GM12878 (cell line): ENCODE measurements around the gene ART1. TPM values are rescaled to one million over a fixed set of nuclear protein-coding genes. Genes with fewer than 3 reads are reported as not detected.

ENCODE experiments used
- ATAC-seq: fragments of 200-7000 bp; cut with Tn5 transposase; 3 replicates; pipeline ENCODE4 v1.9.1; 2020; ENCODE audit warnings: mild to moderate bottlenecking, moderate library complexity
- BruUV-seq: library from RNA; stranded (reverse); fragments of 400-500 nt; replicated peaks from 2 replicates; lab custom pipeline; 2021; lab: Mats Ljungman, UMichigan
- CTCF ChIA-PET: fragments of 300-600 bp; sonication (Branson Sonifier 250); formaldehyde crosslinking; extraction: SDS; loops from one replicate; lab custom pipeline; 2021; ENCODE audit warnings: inconsistent platforms; lab: Yijun Ruan, JAX
- POLR2A ChIA-PET: fragments of 350-600 bp; formaldehyde crosslinking; extraction: SDS; loops from one replicate; lab custom pipeline; 2021; ENCODE audit warnings: inconsistent platforms; lab: Charles Lee
- RAD21 ChIA-PET: fragments of 300-600 bp; sonication (Branson Sonifier 250); formaldehyde crosslinking; loops from one replicate; lab custom pipeline; 2023; ENCODE audit warnings: antibody characterized with exemption; ENCODE audit not compliant: unreplicated experiment; lab: Charles Lee
- SMC1A ChIA-PET: fragments of 300-600 bp; sonication (Branson Sonifier 250); formaldehyde crosslinking; loops from one replicate; lab custom pipeline; 2023; ENCODE audit not compliant: unreplicated experiment, uncharacterized antibody; lab: Charles Lee
- DNase-seq: peaks from one replicate; pipeline ENCODE4 v3.0.0-alpha.2; 2011; ENCODE audit warnings: low read depth, low spot score
- FAIRE-seq: peaks from 3 replicates; lab custom pipeline; 2011; peaks lifted over from hg19 to GRCh38; lab: Jason Lieb, UNC
- H2AFZ ChIP-seq: 2 replicates; pipeline ENCODE4 v1.6.0; 2011; ENCODE audit warnings: low read depth, low read length, control low read depth; ENCODE audit not compliant: control insufficient read depth
- H3K27ac ChIP-seq: 2 replicates; pipeline ENCODE4 v1.5.1; 2011; ENCODE audit warnings: control low read depth; ENCODE audit not compliant: control insufficient read depth, insufficient read depth
- H3K27me3 ChIP-seq, 2 experiments: replicated peaks in 1 of 2; 2 replicates each; pipeline versions ENCODE4 v1.6.0 to v1.6.1; 2011; ENCODE audit warnings: low read length in 1 of 2; ENCODE audit not compliant: control insufficient read depth in 2 of 2, insufficient read depth in 2 of 2
- H3K36me3 ChIP-seq, 2 experiments: 2 replicates each; pipeline ENCODE4 v1.5.1; 2011; ENCODE audit warnings: low read length in 1 of 2; ENCODE audit not compliant: control insufficient read depth in 2 of 2, insufficient read depth in 2 of 2
- H3K4me1 ChIP-seq: 2 replicates; pipeline ENCODE4 v1.6.1; 2011; ENCODE audit warnings: mild to moderate bottlenecking, low read length, moderate library complexity, mixed read lengths; ENCODE audit not compliant: control insufficient read depth, insufficient read depth
- H3K4me2 ChIP-seq: 2 replicates; pipeline ENCODE4 v1.6.0; 2011; ENCODE audit warnings: control low read depth; ENCODE audit not compliant: control insufficient read depth, insufficient read depth
- H3K4me3 ChIP-seq: fragments of 200-600 bp; sonication (generic); 2 replicates; pipeline ENCODE4 v1.5.1; 2016
- H3K79me2 ChIP-seq: 2 replicates; pipeline ENCODE4 v1.6.0; 2011; ENCODE audit warnings: low read length; ENCODE audit not compliant: control insufficient read depth, insufficient read depth
- H3K9ac ChIP-seq: 2 replicates; pipeline ENCODE4 v1.8.0; 2011; ENCODE audit warnings: low read length, control low read depth, mixed read lengths; ENCODE audit not compliant: control insufficient read depth, insufficient read depth
- H3K9me3 ChIP-seq: replicated peaks from 3 replicates; pipeline ENCODE4 v1.5.1; 2011; ENCODE audit warnings: mild to moderate bottlenecking, low read length; ENCODE audit not compliant: control insufficient read depth, insufficient read depth
- H4K20me1 ChIP-seq: 2 replicates; pipeline ENCODE4 v1.6.0; 2011; ENCODE audit not compliant: control insufficient read depth, insufficient read depth
- BMI1 ChIP-seq: fragments of 450-650 bp; IDR thresholded peaks from 2 replicates; pipeline ENCODE4 v1.6.1; 2016; ENCODE audit warnings: mild to moderate bottlenecking, moderate library complexity, borderline replicate concordance
- CHD1 ChIP-seq: IDR thresholded peaks from 2 replicates; pipeline ENCODE4 v1.6.1; 2012; ENCODE audit warnings: low read depth, low read length, improper control_type of control experiment
- CHD4 ChIP-seq: fragments of 200-600 bp; sonication (generic); IDR thresholded peaks from 2 replicates; pipeline ENCODE4 v1.6.1; 2016; ENCODE audit warnings: mild to moderate bottlenecking
- IKZF1 ChIP-seq: fragments of 450-650 bp; conservative IDR thresholded peaks from 2 replicates; pipeline ENCODE4 v1.6.1; 2017; ENCODE audit warnings: antibody characterized with exemption, mild to moderate bottlenecking
- KDM1A ChIP-seq: fragments of 200-600 bp; sonication (generic); IDR thresholded peaks from 2 replicates; pipeline ENCODE4 v1.6.1; 2016; ENCODE audit warnings: borderline replicate concordance
- PAX5 ChIP-seq: IDR thresholded peaks from 2 replicates; pipeline ENCODE4 v1.6.1; 2011; ENCODE audit warnings: low read depth, low read length, borderline replicate concordance
- YY1 ChIP-seq: IDR thresholded peaks from 2 replicates; pipeline ENCODE4 v1.6.1; 2011; ENCODE audit warnings: low read depth, mild to moderate bottlenecking, low read length
- ZBED1 ChIP-seq: IDR thresholded peaks from 2 replicates; pipeline ENCODE4 v1.6.1; 2016; ENCODE audit warnings: borderline replicate concordance
- ZNF217 ChIP-seq: fragments of 450-650 bp; IDR thresholded peaks from 2 replicates; pipeline ENCODE4 v1.6.1; 2017; ENCODE audit warnings: antibody characterized with exemption, mild to moderate bottlenecking
- WGBS: methylation state at CpG from one replicate; pipeline ENCODE4 v1.1.6; 2016; ENCODE audit warnings: low lambda C conversion rate; ENCODE audit not compliant: insufficient replicate concordance, insufficient coverage; ENCODE audit errors: missing lambda C conversion rate; 5-methylcytosine and 5-hydroxymethylcytosine counted together
- in situ Hi-C: fragments of 300-500 bp; cut with MboI; formaldehyde crosslinking; loops from 9 replicates; pipeline ENCODE4 v1.14.3; 2018; ENCODE audit warnings: mixed read lengths
- intact Hi-C: fragments of 100-400 bp; cut with micrococcal nuclease; formaldehyde crosslinking; loops from one replicate; pipeline ENCODE4 v1.14.2; 2022; ENCODE audit not compliant: unreplicated experiment
- polyA plus RNA-seq, 11 experiments: library from polyadenylated mRNA; depleted of rRNA in 4 of 11; unstranded in 6 of 11; stranded (reverse) in 5 of 11; fragments of >200 nt; fragmentation: Nextera tagmentation in 4 of 11; fragmentation: Illumina TruSeq in 1 of 11; extraction: Ambion mirVana in 4 of 11; extraction: Trizol in 1 of 11; gene quantifications; 1 replicate in 1 of 11; 2 replicates in 10 of 11; pipeline versions ENCODE4 v1.2.1 to v1.2.3, GENCODE V29; 2011 to 2016; ENCODE audit warnings: inconsistent platforms in 2 of 11, missing spikeins in 2 of 11, low read depth in 1 of 11
- total RNA-seq, 4 experiments: library from RNA; depleted of rRNA in 3 of 4; stranded (reverse); fragments of >200 nt in 3 of 4; fragmentation: Illumina TruSeq in 1 of 4; extraction: Trizol in 1 of 4; gene quantifications; 2 replicates each; pipeline versions ENCODE4 v1.2.1 to v1.2.3, GENCODE V29; 2013 to 2021
- TF ChIP-seq, protein P1 (sequence below): fragments of 450-650 bp; IDR thresholded peaks from 2 replicates; pipeline ENCODE4 v1.6.1; 2017; ENCODE audit warnings: borderline replicate concordance
- TF ChIP-seq, protein P2 (sequence below), 3 experiments: IDR thresholded peaks in 2 of 3; conservative IDR thresholded peaks in 1 of 3; 2 replicates each; pipeline ENCODE4 v1.5.1; 2011; ENCODE audit warnings: low read depth in 3 of 3, low read length in 3 of 3, mild to moderate bottlenecking in 3 of 3, control low read depth in 2 of 3, moderate library complexity in 2 of 3, inconsistent platforms in 1 of 3, mixed read lengths in 1 of 3; ENCODE audit not compliant: control insufficient read depth in 2 of 3, insufficient read depth in 1 of 3; ENCODE audit errors: extremely low read depth in 1 of 3
- TF ChIP-seq, protein P3 (sequence below): fragments of 450-650 bp; IDR thresholded peaks from 2 replicates; pipeline ENCODE4 v1.6.1; 2017; ENCODE audit warnings: mild to moderate bottlenecking
- TF ChIP-seq, protein P4 (sequence below): fragments of 450-650 bp; IDR thresholded peaks from 2 replicates; pipeline ENCODE4 v1.6.1; 2017; ENCODE audit warnings: mild to moderate bottlenecking, low read depth, inconsistent platforms; ENCODE audit not compliant: poor library complexity, severe bottlenecking
- TF ChIP-seq, protein P5 (sequence below): IDR thresholded peaks from 2 replicates; pipeline ENCODE4 v1.6.1; 2011; ENCODE audit warnings: low read depth, low read length, improper control_type of control experiment, borderline replicate concordance

Gene ART1
- total and polyA plus RNA-seq, 10 of the 15 experiments (the other 5 are each of a cell fraction or from before 2014, with no cell fraction given): not detected

DNA sequence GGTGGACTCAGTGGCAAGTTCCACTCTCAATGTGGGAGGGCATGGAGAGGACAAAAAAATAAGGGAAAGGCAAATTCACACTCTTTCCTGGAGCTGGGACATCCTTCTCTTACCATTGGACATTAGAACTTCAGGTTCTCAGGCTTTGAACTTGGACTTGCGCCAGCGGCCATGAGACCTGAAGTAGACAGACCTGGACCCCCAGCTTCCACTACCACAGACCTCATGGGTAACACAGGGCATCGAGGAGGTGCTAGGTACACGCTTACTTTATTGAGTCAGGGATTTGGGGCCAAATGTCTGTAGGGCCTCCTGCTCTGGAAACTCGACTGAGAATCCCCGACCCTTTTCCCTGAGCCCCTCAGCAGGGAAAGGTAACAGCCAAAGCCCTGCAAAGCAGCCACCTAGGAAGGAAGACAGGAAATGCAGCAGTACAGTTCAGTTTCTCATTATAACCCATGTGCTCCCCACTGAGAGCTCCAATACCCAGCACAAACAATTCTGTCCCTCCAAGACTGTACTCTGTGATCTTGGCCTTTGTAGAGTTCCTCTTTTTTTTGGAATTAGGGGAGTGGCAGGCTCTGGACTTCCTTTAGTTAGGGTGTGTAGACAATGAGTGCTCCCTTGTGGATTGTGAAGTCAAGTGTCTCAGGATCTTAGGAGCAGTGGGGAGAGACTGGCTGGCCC lies 20.6 kb downstream of the ART1 start (continued):
- TF ChIP-seq, protein P1, sequence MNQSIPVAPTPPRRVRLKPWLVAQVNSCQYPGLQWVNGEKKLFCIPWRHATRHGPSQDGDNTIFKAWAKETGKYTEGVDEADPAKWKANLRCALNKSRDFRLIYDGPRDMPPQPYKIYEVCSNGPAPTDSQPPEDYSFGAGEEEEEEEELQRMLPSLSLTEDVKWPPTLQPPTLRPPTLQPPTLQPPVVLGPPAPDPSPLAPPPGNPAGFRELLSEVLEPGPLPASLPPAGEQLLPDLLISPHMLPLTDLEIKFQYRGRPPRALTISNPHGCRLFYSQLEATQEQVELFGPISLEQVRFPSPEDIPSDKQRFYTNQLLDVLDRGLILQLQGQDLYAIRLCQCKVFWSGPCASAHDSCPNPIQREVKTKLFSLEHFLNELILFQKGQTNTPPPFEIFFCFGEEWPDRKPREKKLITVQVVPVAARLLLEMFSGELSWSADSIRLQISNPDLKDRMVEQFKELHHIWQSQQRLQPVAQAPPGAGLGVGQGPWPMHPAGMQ: no peak
- no peak for TF ChIP-seq YY1
- TF ChIP-seq IKZF1: no peak

DNA sequence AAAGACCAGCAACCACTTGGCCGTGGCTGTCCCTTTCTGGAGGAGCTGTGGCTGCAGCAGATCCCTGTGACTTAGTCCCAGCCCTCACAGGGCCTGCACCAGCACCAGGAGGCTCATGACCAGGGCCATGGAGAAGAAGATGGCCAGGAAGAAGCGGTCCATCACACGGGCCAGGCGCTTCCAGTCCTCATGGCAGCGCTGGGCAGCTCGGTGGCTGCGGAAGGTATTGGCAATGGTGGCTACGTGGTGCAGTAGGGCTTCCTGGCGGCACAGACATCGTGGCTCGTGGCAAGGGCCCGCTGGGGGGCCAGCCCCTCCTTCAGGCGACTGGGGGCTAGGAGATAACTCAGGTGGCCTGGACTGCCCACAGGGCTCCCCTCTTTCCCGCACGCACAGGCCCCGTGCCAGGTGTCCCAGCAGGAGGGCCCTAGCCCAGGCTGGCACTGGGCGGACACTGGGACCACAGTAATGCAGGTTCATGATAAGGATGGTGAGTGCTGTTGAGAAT lies 21.1 kb downstream of the ART1 start:
- H3K4me1 ChIP-seq: no peaks in the 10 kb centered on the region
- no peak overlapping the region for H2AFZ ChIP-seq
- no peak for DNase-seq
- SMC1A ChIA-PET: no interaction called here
- H3K9me3 ChIP-seq: no peaks in the 10 kb centered on the region
- H3K9ac ChIP-seq: no peak overlapping the region
- intact Hi-C loops: no loop called here
- no peaks in the 10 kb centered on the region for H3K27me3 ChIP-seq
- FAIRE-seq: no peak
- BruUV-seq: no TSS peak
- H3K79me2 ChIP-seq: no peaks in the 10 kb centered on the region
- H4K20me1 ChIP-seq: no peaks in the 10 kb centered on the region
- H3K27ac ChIP-seq: no peak overlapping the region
- no peak overlapping the region for H3K4me2 ChIP-seq
- POLR2A ChIA-PET: no interaction called here
- H3K4me3 ChIP-seq: no peak overlapping the region
- no peak for ATAC-seq
- in situ Hi-C loops: no loop called here
- CTCF ChIA-PET: no interaction called here
- RAD21 ChIA-PET: no interaction called here
- WGBS: 90% methylated on average over 16 of the region's 17 CpGs
- H3K36me3 ChIP-seq: peaks cover 4% of the 10 kb centered on the region in 2 experiments; a peak in 3 of 4 replicates
- TF ChIP-seq CHD4 (no peak), ZBED1 (no peak), KDM1A (no peak), ZNF217 (no peak), BMI1 (no peak), PAX5 (no peak), CHD1 (no peak)
- TF ChIP-seq, protein P2, sequence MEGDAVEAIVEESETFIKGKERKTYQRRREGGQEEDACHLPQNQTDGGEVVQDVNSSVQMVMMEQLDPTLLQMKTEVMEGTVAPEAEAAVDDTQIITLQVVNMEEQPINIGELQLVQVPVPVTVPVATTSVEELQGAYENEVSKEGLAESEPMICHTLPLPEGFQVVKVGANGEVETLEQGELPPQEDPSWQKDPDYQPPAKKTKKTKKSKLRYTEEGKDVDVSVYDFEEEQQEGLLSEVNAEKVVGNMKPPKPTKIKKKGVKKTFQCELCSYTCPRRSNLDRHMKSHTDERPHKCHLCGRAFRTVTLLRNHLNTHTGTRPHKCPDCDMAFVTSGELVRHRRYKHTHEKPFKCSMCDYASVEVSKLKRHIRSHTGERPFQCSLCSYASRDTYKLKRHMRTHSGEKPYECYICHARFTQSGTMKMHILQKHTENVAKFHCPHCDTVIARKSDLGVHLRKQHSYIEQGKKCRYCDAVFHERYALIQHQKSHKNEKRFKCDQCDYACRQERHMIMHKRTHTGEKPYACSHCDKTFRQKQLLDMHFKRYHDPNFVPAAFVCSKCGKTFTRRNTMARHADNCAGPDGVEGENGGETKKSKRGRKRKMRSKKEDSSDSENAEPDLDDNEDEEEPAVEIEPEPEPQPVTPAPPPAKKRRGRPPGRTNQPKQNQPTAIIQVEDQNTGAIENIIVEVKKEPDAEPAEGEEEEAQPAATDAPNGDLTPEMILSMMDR (IDR thresholded peaks at IDR 0.05 in 2 of 3, conservative IDR thresholded peaks at IDR 0.05 in 1 of 3; ENCODE audit: control insufficient read depth in 2 of 3, extremely low read depth in 1 of 3, insufficient read depth in 1 of 3, low read depth in 3 of 3, low read length in 3 of 3): no peak
- TF ChIP-seq, protein P3, sequence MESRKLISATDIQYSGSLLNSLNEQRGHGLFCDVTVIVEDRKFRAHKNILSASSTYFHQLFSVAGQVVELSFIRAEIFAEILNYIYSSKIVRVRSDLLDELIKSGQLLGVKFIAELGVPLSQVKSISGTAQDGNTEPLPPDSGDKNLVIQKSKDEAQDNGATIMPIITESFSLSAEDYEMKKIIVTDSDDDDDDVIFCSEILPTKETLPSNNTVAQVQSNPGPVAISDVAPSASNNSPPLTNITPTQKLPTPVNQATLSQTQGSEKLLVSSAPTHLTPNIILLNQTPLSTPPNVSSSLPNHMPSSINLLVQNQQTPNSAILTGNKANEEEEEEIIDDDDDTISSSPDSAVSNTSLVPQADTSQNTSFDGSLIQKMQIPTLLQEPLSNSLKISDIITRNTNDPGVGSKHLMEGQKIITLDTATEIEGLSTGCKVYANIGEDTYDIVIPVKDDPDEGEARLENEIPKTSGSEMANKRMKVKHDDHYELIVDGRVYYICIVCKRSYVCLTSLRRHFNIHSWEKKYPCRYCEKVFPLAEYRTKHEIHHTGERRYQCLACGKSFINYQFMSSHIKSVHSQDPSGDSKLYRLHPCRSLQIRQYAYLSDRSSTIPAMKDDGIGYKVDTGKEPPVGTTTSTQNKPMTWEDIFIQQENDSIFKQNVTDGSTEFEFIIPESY: no peak
- TF ChIP-seq, protein P4, sequence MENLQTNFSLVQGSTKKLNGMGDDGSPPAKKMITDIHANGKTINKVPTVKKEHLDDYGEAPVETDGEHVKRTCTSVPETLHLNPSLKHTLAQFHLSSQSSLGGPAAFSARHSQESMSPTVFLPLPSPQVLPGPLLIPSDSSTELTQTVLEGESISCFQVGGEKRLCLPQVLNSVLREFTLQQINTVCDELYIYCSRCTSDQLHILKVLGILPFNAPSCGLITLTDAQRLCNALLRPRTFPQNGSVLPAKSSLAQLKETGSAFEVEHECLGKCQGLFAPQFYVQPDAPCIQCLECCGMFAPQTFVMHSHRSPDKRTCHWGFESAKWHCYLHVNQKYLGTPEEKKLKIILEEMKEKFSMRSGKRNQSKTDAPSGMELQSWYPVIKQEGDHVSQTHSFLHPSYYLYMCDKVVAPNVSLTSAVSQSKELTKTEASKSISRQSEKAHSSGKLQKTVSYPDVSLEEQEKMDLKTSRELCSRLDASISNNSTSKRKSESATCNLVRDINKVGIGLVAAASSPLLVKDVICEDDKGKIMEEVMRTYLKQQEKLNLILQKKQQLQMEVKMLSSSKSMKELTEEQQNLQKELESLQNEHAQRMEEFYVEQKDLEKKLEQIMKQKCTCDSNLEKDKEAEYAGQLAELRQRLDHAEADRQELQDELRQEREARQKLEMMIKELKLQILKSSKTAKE: no peak
- TF ChIP-seq, protein P5, sequence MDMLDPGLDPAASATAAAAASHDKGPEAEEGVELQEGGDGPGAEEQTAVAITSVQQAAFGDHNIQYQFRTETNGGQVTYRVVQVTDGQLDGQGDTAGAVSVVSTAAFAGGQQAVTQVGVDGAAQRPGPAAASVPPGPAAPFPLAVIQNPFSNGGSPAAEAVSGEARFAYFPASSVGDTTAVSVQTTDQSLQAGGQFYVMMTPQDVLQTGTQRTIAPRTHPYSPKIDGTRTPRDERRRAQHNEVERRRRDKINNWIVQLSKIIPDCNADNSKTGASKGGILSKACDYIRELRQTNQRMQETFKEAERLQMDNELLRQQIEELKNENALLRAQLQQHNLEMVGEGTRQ: no peak
